ENCODE data around the gene SMARCA4. TPM values are rescaled to one million over a fixed set of nuclear protein-coding genes. Genes with fewer than 3 reads are reported as not detected.

SMARCA4 gene
- total and polyA plus RNA-seq, 2 experiments from 2014 or later: 177 to 336 TPM

- TF ChIP-seq, protein P1, sequence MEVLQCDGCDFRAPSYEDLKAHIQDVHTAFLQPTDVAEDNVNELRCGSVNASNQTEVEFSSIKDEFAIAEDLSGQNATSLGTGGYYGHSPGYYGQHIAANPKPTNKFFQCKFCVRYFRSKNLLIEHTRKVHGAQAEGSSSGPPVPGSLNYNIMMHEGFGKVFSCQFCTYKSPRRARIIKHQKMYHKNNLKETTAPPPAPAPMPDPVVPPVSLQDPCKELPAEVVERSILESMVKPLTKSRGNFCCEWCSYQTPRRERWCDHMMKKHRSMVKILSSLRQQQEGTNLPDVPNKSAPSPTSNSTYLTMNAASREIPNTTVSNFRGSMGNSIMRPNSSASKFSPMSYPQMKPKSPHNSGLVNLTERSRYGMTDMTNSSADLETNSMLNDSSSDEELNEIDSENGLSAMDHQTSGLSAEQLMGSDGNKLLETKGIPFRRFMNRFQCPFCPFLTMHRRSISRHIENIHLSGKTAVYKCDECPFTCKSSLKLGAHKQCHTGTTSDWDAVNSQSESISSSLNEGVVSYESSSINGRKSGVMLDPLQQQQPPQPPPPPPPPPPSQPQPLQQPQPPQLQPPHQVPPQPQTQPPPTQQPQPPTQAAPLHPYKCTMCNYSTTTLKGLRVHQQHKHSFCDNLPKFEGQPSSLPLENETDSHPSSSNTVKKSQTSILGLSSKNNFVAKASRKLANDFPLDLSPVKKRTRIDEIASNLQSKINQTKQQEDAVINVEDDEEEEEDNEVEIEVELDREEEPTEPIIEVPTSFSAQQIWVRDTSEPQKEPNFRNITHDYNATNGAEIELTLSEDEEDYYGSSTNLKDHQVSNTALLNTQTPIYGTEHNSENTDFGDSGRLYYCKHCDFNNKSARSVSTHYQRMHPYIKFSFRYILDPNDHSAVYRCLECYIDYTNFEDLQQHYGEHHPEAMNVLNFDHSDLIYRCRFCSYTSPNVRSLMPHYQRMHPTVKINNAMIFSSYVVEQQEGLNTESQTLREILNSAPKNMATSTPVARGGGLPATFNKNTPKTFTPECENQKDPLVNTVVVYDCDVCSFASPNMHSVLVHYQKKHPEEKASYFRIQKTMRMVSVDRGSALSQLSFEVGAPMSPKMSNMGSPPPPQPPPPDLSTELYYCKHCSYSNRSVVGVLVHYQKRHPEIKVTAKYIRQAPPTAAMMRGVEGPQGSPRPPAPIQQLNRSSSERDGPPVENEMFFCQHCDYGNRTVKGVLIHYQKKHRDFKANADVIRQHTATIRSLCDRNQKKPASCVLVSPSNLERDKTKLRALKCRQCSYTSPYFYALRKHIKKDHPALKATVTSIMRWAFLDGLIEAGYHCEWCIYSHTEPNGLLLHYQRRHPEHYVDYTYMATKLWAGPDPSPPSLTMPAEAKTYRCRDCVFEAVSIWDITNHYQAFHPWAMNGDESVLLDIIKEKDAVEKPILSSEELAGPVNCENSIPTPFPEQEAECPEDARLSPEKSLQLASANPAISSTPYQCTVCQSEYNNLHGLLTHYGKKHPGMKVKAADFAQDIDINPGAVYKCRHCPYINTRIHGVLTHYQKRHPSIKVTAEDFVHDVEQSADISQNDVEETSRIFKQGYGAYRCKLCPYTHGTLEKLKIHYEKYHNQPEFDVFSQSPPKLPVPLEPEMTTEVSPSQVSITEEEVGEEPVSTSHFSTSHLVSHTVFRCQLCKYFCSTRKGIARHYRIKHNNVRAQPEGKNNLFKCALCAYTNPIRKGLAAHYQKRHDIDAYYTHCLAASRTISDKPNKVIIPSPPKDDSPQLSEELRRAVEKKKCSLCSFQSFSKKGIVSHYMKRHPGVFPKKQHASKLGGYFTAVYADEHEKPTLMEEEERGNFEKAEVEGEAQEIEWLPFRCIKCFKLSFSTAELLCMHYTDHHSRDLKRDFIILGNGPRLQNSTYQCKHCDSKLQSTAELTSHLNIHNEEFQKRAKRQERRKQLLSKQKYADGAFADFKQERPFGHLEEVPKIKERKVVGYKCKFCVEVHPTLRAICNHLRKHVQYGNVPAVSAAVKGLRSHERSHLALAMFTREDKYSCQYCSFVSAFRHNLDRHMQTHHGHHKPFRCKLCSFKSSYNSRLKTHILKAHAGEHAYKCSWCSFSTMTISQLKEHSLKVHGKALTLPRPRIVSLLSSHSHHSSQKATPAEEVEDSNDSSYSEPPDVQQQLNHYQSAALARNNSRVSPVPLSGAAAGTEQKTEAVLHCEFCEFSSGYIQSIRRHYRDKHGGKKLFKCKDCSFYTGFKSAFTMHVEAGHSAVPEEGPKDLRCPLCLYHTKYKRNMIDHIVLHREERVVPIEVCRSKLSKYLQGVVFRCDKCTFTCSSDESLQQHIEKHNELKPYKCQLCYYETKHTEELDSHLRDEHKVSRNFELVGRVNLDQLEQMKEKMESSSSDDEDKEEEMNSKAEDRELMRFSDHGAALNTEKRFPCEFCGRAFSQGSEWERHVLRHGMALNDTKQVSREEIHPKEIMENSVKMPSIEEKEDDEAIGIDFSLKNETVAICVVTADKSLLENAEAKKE (CRISPR knock-in tag; IDR thresholded peaks at IDR 0.05): no peak
These were observed 64.2 kb downstream of the SMARCA4 start (continued) for GRCh38 chr19:11025006-11025405.

- no peak overlapping the region for H3K4me3 Mint-ChIP-seq
- no peak overlapping the region for H2AFZ ChIP-seq
- no peak overlapping the region for H3K4me2 ChIP-seq
- no peaks in the 10 kb centered on the region for H3K9me3 Mint-ChIP-seq
- DNase-seq (ENCODE audit: low spot score): no peak
- no peaks in the 10 kb centered on the region for H3K4me1 ChIP-seq (ENCODE audit: insufficient read depth)
- H3K36me3 ChIP-seq (ENCODE audit: insufficient read depth): peaks cover 31% of the 10 kb centered on the region
- peaks cover 14% of the 10 kb centered on the region for H3K27me3 Mint-ChIP-seq (ENCODE audit: insufficient read depth, low read depth, poor library complexity)
- H3K79me2 ChIP-seq (replicated peaks; ENCODE audit: insufficient read depth): no peaks in the 10 kb centered on the region
- ATAC-seq: no peak
- no peaks in the 10 kb centered on the region for H3K4me1 Mint-ChIP-seq
- H3K27me3 ChIP-seq (ENCODE audit: insufficient read depth): no peaks in the 10 kb centered on the region
- H3K27ac Mint-ChIP-seq: no peak overlapping the region
- 0 out of 2 replicates have a peak, but pooled peaks cover 13% of the 10 kb centered on the region for H3F3A ChIP-seq (replicated peaks; ENCODE audit: low read depth)
- no peak overlapping the region for H3K27ac ChIP-seq (ENCODE audit: low read depth)
- H3K36me3 Mint-ChIP-seq (ENCODE audit: low read depth): peaks cover 86% of the 10 kb centered on the region
- no peaks in the 10 kb centered on the region for H3K9me2 ChIP-seq (ENCODE audit: insufficient read depth)
- no peak overlapping the region for H3K4me3 ChIP-seq
- no peaks in the 10 kb centered on the region; the same call in none of the 2 replicates for H4K20me1 ChIP-seq (replicated peaks; ENCODE audit: insufficient read depth)
- TF ChIP-seq, protein P2, sequence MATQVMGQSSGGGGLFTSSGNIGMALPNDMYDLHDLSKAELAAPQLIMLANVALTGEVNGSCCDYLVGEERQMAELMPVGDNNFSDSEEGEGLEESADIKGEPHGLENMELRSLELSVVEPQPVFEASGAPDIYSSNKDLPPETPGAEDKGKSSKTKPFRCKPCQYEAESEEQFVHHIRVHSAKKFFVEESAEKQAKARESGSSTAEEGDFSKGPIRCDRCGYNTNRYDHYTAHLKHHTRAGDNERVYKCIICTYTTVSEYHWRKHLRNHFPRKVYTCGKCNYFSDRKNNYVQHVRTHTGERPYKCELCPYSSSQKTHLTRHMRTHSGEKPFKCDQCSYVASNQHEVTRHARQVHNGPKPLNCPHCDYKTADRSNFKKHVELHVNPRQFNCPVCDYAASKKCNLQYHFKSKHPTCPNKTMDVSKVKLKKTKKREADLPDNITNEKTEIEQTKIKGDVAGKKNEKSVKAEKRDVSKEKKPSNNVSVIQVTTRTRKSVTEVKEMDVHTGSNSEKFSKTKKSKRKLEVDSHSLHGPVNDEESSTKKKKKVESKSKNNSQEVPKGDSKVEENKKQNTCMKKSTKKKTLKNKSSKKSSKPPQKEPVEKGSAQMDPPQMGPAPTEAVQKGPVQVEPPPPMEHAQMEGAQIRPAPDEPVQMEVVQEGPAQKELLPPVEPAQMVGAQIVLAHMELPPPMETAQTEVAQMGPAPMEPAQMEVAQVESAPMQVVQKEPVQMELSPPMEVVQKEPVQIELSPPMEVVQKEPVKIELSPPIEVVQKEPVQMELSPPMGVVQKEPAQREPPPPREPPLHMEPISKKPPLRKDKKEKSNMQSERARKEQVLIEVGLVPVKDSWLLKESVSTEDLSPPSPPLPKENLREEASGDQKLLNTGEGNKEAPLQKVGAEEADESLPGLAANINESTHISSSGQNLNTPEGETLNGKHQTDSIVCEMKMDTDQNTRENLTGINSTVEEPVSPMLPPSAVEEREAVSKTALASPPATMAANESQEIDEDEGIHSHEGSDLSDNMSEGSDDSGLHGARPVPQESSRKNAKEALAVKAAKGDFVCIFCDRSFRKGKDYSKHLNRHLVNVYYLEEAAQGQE (IDR thresholded peaks at IDR 0.05; ENCODE audit: unreplicated experiment): no peak
- TF ChIP-seq, protein P1 (CRISPR knock-in tag; IDR thresholded peaks at IDR 0.05): no peak
- TF ChIP-seq JUNB (IDR thresholded peaks at IDR 0.05; ENCODE audit: unreplicated experiment) (no peak), ZNF331 (CRISPR knock-in tag; IDR thresholded peaks at IDR 0.05; ENCODE audit: low read depth) (no peak), STAT1 (IDR thresholded peaks at IDR 0.05; ENCODE audit: unreplicated experiment) (no peak), NANOG (IDR thresholded peaks at IDR 0.05; ENCODE audit: borderline replicate concordance) (no peak)
These were observed 64.6 kb downstream of the SMARCA4 start for GRCh38 chr19:11025445-11025844.

Data from GM23338 (cell line).